Testis (tissue), 2 donors: ENCODE measurements around the gene KDM5B.

Experiments
- CTCF ChIP-seq, 3 experiments: fragments of 450-650 bp in 2 of 3; fragments of 200-600 bp in 1 of 3; sonication (generic) in 1 of 3; IDR thresholded peaks; one replicate each; pipeline ENCODE4 v1.5.1; 2016 to 2019; ENCODE audit warnings: antibody characterized with exemption in 3 of 3, mild to moderate bottlenecking in 2 of 3, moderate library complexity in 1 of 3
- POLR2A ChIP-seq: fragments of 450-650 bp; IDR thresholded peaks from one replicate; pipeline ENCODE4 v1.6.1; 2017; ENCODE audit warnings: antibody characterized with exemption, mild to moderate bottlenecking, moderate library complexity

- TF ChIP-seq CTCF (IDR thresholded peaks at IDR 0.05) (no peak), POLR2A (no peak)
Measured at GRCh38 chr1:202806845-202807450, 1.3 kb downstream of the KDM5B start.
